Measurements from ENCODE around the gene SENP5. TPM values are rescaled to one million over a fixed set of nuclear protein-coding genes. Genes with fewer than 3 reads are reported as not detected.

The SENP5 gene
- total RNA-seq, 1 donor from 2014 or later = 39.2 TPM

- FAIRE-seq (no peak), DNase-seq (ENCODE audit: low read depth) (no peak)
- peaks cover 5% of the 10 kb centered on the region for H3K36me3 ChIP-seq (ENCODE audit: control insufficient read depth, insufficient read depth, low read length)
- H3K4me3 ChIP-seq (ENCODE audit: low read depth, low read length) = no peak overlapping the region
- TF ChIP-seq, protein P1, sequence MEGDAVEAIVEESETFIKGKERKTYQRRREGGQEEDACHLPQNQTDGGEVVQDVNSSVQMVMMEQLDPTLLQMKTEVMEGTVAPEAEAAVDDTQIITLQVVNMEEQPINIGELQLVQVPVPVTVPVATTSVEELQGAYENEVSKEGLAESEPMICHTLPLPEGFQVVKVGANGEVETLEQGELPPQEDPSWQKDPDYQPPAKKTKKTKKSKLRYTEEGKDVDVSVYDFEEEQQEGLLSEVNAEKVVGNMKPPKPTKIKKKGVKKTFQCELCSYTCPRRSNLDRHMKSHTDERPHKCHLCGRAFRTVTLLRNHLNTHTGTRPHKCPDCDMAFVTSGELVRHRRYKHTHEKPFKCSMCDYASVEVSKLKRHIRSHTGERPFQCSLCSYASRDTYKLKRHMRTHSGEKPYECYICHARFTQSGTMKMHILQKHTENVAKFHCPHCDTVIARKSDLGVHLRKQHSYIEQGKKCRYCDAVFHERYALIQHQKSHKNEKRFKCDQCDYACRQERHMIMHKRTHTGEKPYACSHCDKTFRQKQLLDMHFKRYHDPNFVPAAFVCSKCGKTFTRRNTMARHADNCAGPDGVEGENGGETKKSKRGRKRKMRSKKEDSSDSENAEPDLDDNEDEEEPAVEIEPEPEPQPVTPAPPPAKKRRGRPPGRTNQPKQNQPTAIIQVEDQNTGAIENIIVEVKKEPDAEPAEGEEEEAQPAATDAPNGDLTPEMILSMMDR (IDR thresholded peaks at IDR 0.05; ENCODE audit: insufficient read depth, low read length, severe bottlenecking) = no peak
- no peaks in the 10 kb centered on the region for H3K27me3 ChIP-seq (ENCODE audit: control insufficient read depth, insufficient read depth, low read length)
These were observed 18.4 kb downstream of the SENP5 start for GRCh38 chr3:196886144-196886543.

GRCh38 chr3:196889844-196890708, 22.4 kb downstream of the SENP5 start:
- H3K27me3 ChIP-seq (ENCODE audit: control insufficient read depth, insufficient read depth, low read length) = no peaks in the 10 kb centered on the region
- no peak overlapping the region for H3K4me3 ChIP-seq (ENCODE audit: low read depth, low read length)
- DNase-seq (ENCODE audit: low read depth) (no peak), FAIRE-seq (no peak)
- H3K36me3 ChIP-seq (ENCODE audit: control insufficient read depth, insufficient read depth, low read length) = peaks cover 5% of the 10 kb centered on the region
- TF ChIP-seq, protein P1 (IDR thresholded peaks at IDR 0.05; ENCODE audit: insufficient read depth, low read length, severe bottlenecking) = no peak

DNA sequence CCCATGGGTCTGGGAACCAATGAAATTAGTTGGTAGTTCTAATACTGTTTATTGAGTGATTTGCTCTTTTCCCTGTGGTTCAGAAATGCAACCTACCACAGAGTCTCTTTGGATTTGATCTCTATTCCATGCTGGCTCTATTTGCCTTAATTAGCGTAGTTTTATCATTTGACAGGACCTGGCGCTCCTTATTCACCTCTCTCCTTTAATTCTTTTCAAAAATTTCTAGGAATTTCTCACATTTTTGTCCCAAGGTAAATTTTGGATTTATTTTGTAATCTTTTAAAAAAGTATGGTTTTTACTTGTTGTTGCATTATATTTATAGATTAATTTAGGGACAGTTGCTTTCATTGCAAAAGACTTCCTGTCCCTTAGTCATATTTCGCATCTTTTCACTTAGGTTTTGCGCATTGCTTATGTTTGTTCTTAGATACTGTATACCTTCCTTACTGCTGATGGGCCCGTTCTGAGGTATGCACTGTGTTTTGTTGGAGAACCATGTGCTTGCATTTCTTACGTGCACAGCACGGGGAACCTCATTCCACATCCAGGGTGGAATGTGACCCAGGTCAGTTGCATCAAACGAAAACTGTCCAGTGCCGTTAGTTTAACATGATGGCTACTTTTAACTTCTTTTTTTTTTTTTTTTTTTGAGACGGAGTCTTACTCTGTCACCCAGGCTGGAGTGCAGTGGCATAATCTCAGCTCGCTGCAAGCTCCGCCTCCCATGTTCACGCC, 27.0 kb downstream of the SENP5 start:
- FAIRE-seq (no peak), DNase-seq (ENCODE audit: low read depth) (no peak)
- no peaks in the 10 kb centered on the region for H3K27me3 ChIP-seq (ENCODE audit: control insufficient read depth, insufficient read depth, low read length)
- TF ChIP-seq, protein P1 (IDR thresholded peaks at IDR 0.05; ENCODE audit: insufficient read depth, low read length, severe bottlenecking) = no peak
- H3K4me3 ChIP-seq (ENCODE audit: low read depth, low read length) = no peak overlapping the region
- H3K36me3 ChIP-seq (ENCODE audit: control insufficient read depth, insufficient read depth, low read length) = no peaks in the 10 kb centered on the region

DNA sequence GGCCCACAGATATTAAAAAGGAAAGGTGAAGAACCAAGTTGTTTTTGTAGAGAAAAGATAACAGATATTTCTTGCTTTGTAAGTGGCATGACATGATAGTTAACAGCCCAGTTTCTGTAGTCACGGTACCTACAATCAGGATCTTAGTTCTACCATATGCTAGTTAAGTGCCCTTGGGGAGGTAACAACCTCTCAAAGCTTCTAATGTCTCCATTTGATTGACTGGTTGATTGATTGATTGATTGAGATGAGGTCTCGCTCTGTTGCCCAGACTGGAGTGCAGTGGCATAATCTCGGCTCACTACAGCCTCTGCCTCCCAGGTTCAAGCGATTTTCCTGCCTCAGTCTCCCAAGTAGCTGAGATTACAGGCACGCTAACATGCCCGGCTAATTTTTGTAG, 28.5 kb downstream of the SENP5 start:
- Histone ChIP-seq H3K4me3 (ENCODE audit: low read depth, low read length) (no peak overlapping the region), H3K36me3 (ENCODE audit: control insufficient read depth, insufficient read depth, low read length) (no peaks in the 10 kb centered on the region), H3K27me3 (ENCODE audit: control insufficient read depth, insufficient read depth, low read length) (no peaks in the 10 kb centered on the region)
- TF ChIP-seq, protein P1 (IDR thresholded peaks at IDR 0.05; ENCODE audit: insufficient read depth, low read length, severe bottlenecking) = no peak
- FAIRE-seq (no peak), DNase-seq (ENCODE audit: low read depth) (no peak)

- FAIRE-seq = no peak
- no peak overlapping the region for H3K4me3 ChIP-seq (ENCODE audit: low read depth, low read length)
- no peak for DNase-seq (ENCODE audit: low read depth)
- H3K36me3 ChIP-seq (ENCODE audit: control insufficient read depth, insufficient read depth, low read length) = peaks cover 7% of the 10 kb centered on the region
- TF ChIP-seq, protein P1 (IDR thresholded peaks at IDR 0.05; ENCODE audit: insufficient read depth, low read length, severe bottlenecking) = no peak
- H3K27me3 ChIP-seq (ENCODE audit: control insufficient read depth, insufficient read depth, low read length) = no peaks in the 10 kb centered on the region
These were observed 34.0 kb downstream of the SENP5 start for GRCh38 chr3:196901768-196902167.

Data from bronchial epithelial cell (primary cell).